ENCODE measurements around the gene TTC16.

DNA sequence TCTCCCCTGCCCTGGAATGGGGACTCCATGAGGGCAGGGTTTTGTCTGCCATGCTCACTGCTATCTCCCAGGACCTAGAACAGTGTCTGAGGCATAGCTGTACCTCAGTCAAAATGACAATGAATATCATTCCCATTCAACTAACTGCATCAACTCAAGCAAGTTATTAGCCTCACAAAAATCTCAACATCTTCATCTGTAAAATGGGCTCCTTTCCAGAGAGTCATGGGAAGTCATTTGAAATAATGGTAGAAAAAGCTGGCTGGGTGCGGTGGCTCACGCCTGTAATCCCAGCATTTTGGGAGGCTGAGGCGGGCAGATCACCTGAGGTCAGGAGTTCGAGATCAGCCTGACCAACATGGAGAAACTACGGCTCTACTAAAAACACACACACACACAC is 53.2 kb downstream of the TTC16 start:
- TF ChIP-seq, protein P1, sequence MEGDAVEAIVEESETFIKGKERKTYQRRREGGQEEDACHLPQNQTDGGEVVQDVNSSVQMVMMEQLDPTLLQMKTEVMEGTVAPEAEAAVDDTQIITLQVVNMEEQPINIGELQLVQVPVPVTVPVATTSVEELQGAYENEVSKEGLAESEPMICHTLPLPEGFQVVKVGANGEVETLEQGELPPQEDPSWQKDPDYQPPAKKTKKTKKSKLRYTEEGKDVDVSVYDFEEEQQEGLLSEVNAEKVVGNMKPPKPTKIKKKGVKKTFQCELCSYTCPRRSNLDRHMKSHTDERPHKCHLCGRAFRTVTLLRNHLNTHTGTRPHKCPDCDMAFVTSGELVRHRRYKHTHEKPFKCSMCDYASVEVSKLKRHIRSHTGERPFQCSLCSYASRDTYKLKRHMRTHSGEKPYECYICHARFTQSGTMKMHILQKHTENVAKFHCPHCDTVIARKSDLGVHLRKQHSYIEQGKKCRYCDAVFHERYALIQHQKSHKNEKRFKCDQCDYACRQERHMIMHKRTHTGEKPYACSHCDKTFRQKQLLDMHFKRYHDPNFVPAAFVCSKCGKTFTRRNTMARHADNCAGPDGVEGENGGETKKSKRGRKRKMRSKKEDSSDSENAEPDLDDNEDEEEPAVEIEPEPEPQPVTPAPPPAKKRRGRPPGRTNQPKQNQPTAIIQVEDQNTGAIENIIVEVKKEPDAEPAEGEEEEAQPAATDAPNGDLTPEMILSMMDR (IDR thresholded peaks at IDR 0.05): no peak
- no peak for TF ChIP-seq EZH2 (IDR thresholded peaks at IDR 0.05)
